ENCODE results near the gene WDR62. TPM values are rescaled to one million over a fixed set of nuclear protein-coding genes. Genes with fewer than 3 reads are reported as not detected.
"Not testable (repeated sequence)": the region's sequence is repeated elsewhere in the genome, so short reads cannot be mapped to it uniquely, and the experiment has no call there.

WDR62 gene
- polyA plus RNA-seq, 1 donor = 7.8 TPM

GRCh38 chr19:36032251-36033104, 22.2 kb upstream of the WDR62 start, which contains the start of gene CLIP3:
CLIP3 (minus strand) TSS chr19:36032873; CDS start chr19:36032357, 516 bp downstream.
- peak; percentile 69 for DNase-seq

GRCh38 chr19:36040495-36040894, 14.2 kb upstream of the WDR62 start:
- no peak for DNase-seq

GRCh38 chr19:36041092-36041491, 13.6 kb upstream of the WDR62 start:
- not testable (repeated sequence) for DNase-seq

- peak; percentile 60 for DNase-seq
Observed at GRCh38 chr19:36041831-36042230, 12.9 kb upstream of the WDR62 start.

GRCh38 chr19:36043952-36044351, 10.7 kb upstream of the WDR62 start:
- DNase-seq = no peak

- DNase-seq = no peak
Observed at GRCh38 chr19:36046443-36047050, 8.2 kb upstream of the WDR62 start.

GRCh38 chr19:36047835-36048234, 6.9 kb upstream of the WDR62 start:
- no peak for DNase-seq

GRCh38 chr19:36049080-36049698, 5.5 kb upstream of the WDR62 start:
- DNase-seq = no peak

GRCh38 chr19:36051236-36051635, 3.5 kb upstream of the WDR62 start:
- DNase-seq = no peak

GRCh38 chr19:36051637-36052036, 3.1 kb upstream of the WDR62 start:
- DNase-seq = no peak

- peak; percentile 99 for DNase-seq
Observed at GRCh38 chr19:36054119-36054732, 471 bp upstream of the WDR62 start, which contains the start of gene THAP8. THAP8 (minus strand) TSS chr19:36054285; CDS start chr19:36054217, 68 bp downstream.

- DNase-seq = no peak
Observed at GRCh38 chr19:36058481-36059179, 3.9 kb downstream of the WDR62 start.

- DNase-seq = no peak
Observed at GRCh38 chr19:36059180-36059910, 4.6 kb downstream of the WDR62 start.

- DNase-seq = no peak
Observed at GRCh38 chr19:36060430-36060829, 5.7 kb downstream of the WDR62 start.

- DNase-seq = no peak
Observed at GRCh38 chr19:36061367-36061766, 6.7 kb downstream of the WDR62 start.

GRCh38 chr19:36064826-36065225, 10.1 kb downstream of the WDR62 start:
- no peak for DNase-seq

- no peak for DNase-seq
Observed at GRCh38 chr19:36067681-36068080, 13.0 kb downstream of the WDR62 start.

- DNase-seq = not testable (repeated sequence)
Observed at GRCh38 chr19:36068810-36069499, 14.3 kb downstream of the WDR62 start.

- no peak for DNase-seq
Observed at GRCh38 chr19:36072081-36072480, 17.4 kb downstream of the WDR62 start.

- DNase-seq = no peak
Observed at GRCh38 chr19:36073121-36073876, 18.6 kb downstream of the WDR62 start.
